ENCODE data around the gene RASGRP3. TPM values are rescaled to one million over a fixed set of nuclear protein-coding genes. Genes with fewer than 3 reads are reported as not detected.

The RASGRP3 gene
- total RNA-seq, 2 experiments from 2014 or later, result 15.2 to 22.9 TPM

Other genes starting within 250 kb of the RASGRP3 start
- gene FAM98A, start 122.7 kb downstream of the RASGRP3 start, total RNA-seq, result 10 to 100 TPM; 36.1 to 51.7 TPM

All from activated CD8-positive, alpha-beta memory T cell treated with anti-CD3 and anti-CD28 coated beads, Interleukin-2, amount 10 ng/mL, durations not matched to agents 7 days and 5 days (primary cell).